Measurements from ENCODE around the gene MED13L. TPM values are rescaled to one million over a fixed set of nuclear protein-coding genes. Genes with fewer than 3 reads are reported as not detected.

The MED13L gene
- total and polyA plus RNA-seq, 2 experiments from 2014 or later: 11.7 to 88.7 TPM

DNA sequence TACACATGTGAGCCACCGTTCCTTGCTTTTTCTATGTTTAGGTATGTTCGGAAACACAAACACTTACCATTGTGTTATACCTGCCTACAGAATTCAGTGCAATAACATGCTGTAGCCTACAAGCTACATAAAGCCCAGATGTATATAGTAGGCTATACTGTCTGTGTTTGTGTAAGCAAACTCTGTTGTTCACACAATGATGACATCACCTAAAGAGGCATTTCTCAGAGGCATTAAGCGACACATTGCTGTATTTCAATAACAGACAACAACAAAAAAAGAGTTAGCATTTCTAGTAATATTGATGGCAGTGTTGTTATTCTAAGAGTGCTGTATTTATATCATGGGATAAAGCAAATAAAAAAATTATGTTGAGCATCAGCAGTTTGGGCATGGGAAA is 70.2 kb downstream of the MED13L start:
- Histone ChIP-seq H3K36me3 (ENCODE audit: low read depth) (no peaks in the 10 kb centered on the region), H2AFZ (no peak overlapping the region), H3K79me2 (ENCODE audit: insufficient read depth) (peaks cover 100% of the 10 kb centered on the region), H3K4me2 (ENCODE audit: unreplicated experiment) (no peak overlapping the region), H3F3A (ENCODE audit: insufficient read depth) (peaks cover 15% of the 10 kb centered on the region; the same call in 1 of the 2 replicates), H3K4me1 (ENCODE audit: insufficient read depth) (peaks cover 26% of the 10 kb centered on the region), H3K27ac (no peak overlapping the region), H3K9me2 (ENCODE audit: insufficient read depth) (no peaks in the 10 kb centered on the region), H4K20me1 (ENCODE audit: insufficient read depth) (peaks cover 27% of the 10 kb centered on the region; the same call in 1 of the 2 replicates), H3K9ac (no peak overlapping the region), H3K9me3 (ENCODE audit: low read depth) (no peaks in the 10 kb centered on the region), H3K4me3 (no peak overlapping the region), H3K27me3 (replicated peaks; ENCODE audit: insufficient read depth) (no peaks in the 10 kb centered on the region)
- in situ Hi-C loops (cut with MboI): no loop called here
- TF ChIP-seq EZH2 (IDR thresholded peaks at IDR 0.05; ENCODE audit: insufficient read depth, poor library complexity, severe bottlenecking) (no peak), EZH2phosphoT487 (IDR thresholded peaks at IDR 0.05; ENCODE audit: insufficient read depth, low read depth) (no peak)
- 98 to 100% methylated on average over 3 of the region's 3 CpGs for WGBS, 2 experiments (ENCODE audit: low coverage in 1 of 2, low lambda C conversion rate in 2 of 2, missing lambda C conversion rate in 2 of 2)
- DNase-seq: no peak

DNA sequence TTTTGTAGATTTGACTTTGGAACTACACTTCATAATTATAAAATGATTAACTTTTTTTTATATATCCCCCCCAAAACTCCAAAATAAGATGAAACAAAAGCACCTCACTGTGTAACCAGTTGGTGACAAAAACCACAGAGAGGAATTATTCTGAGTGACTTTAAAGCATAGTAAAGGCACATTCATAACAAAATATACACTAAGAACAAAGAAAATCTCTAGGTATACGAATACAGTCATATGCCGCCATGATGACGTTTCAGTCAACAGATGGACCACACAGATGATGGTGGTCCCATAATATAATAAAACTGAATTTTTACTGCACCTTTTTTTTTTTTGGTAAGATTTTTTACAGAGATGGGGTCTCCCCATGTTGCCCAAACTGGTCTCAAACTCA is 70.7 kb downstream of the MED13L start:
- 97 to 100% methylated on average over 3 of the region's 3 CpGs for whole genome bisulfite sequencing, 2 experiments (ENCODE audit: low coverage in 1 of 2, low lambda C conversion rate in 2 of 2, missing lambda C conversion rate in 2 of 2)
- H3K9me2 ChIP-seq (ENCODE audit: insufficient read depth): no peaks in the 10 kb centered on the region
- no peak for DNase-seq

DNA sequence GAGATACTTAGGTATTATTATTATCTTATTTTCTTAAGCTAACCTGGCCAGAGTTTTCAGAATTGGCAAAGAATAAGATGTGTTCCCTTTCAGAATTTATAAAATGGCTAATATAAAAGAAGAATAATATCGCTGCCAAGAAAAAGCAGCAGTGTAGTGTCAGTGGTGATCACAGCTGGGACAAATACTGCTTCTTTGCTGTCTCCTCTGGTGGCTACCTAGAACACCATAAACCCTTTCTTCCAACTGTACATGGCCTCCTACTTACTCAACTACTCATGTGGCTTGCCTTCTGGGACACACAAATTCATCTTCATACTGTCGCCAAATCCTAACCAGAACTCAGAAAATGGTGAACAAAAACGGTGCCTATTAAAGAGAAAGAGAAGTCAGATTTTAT is 72.7 kb downstream of the MED13L start:
- Histone ChIP-seq H3K4me2 (ENCODE audit: unreplicated experiment) (no peak overlapping the region), H3K4me3 (no peak overlapping the region), H4K20me1 (ENCODE audit: insufficient read depth) (peaks cover 43% of the 10 kb centered on the region; the same call in 1 of the 2 replicates), H3K36me3 (ENCODE audit: low read depth) (no peaks in the 10 kb centered on the region), H3K27ac (no peak overlapping the region), H3K27me3 (replicated peaks; ENCODE audit: insufficient read depth) (no peaks in the 10 kb centered on the region), H3K79me2 (ENCODE audit: insufficient read depth) (peaks cover 100% of the 10 kb centered on the region), H2AFZ (no peak overlapping the region), H3K4me1 (ENCODE audit: insufficient read depth) (peaks cover 41% of the 10 kb centered on the region), H3K9ac (no peak overlapping the region), H3K9me3 (ENCODE audit: low read depth) (no peaks in the 10 kb centered on the region), H3F3A (ENCODE audit: insufficient read depth) (peaks cover 35% of the 10 kb centered on the region), H3K9me2 (ENCODE audit: insufficient read depth) (no peaks in the 10 kb centered on the region)
- WGBS, 2 experiments (ENCODE audit: low coverage in 1 of 2, low lambda C conversion rate in 2 of 2, missing lambda C conversion rate in 2 of 2): 83 to 84% methylated on average over 3 of the region's 3 CpGs
- TF ChIP-seq EZH2phosphoT487 (IDR thresholded peaks at IDR 0.05; ENCODE audit: insufficient read depth, low read depth): no peak
- no peak for TF ChIP-seq EZH2 (IDR thresholded peaks at IDR 0.05; ENCODE audit: insufficient read depth, poor library complexity, severe bottlenecking)
- DNase-seq: no peak
- in situ Hi-C loops (cut with MboI): no loop called here

More for the DNA sequence above, 70.7 kb downstream of the MED13L start:
- Histone ChIP-seq H3K9me3 (ENCODE audit: low read depth) (no peaks in the 10 kb centered on the region), H3K4me3 (no peak overlapping the region), H4K20me1 (ENCODE audit: insufficient read depth) (peaks cover 31% of the 10 kb centered on the region; the same call in 1 of the 2 replicates), H3K4me1 (ENCODE audit: insufficient read depth) (peaks cover 26% of the 10 kb centered on the region), H3K4me2 (ENCODE audit: unreplicated experiment) (no peak overlapping the region), H3K9ac (no peak overlapping the region), H3F3A (ENCODE audit: insufficient read depth) (peaks cover 20% of the 10 kb centered on the region; the same call in 1 of the 2 replicates), H3K27me3 (replicated peaks; ENCODE audit: insufficient read depth) (no peaks in the 10 kb centered on the region), H3K79me2 (ENCODE audit: insufficient read depth) (peaks cover 100% of the 10 kb centered on the region), H3K36me3 (ENCODE audit: low read depth) (no peaks in the 10 kb centered on the region), H3K27ac (no peak overlapping the region), H2AFZ (no peak overlapping the region)
- in situ Hi-C loops (cut with MboI): no loop called here
- no peak for TF ChIP-seq EZH2 (IDR thresholded peaks at IDR 0.05; ENCODE audit: insufficient read depth, poor library complexity, severe bottlenecking)
- TF ChIP-seq EZH2phosphoT487 (IDR thresholded peaks at IDR 0.05; ENCODE audit: insufficient read depth, low read depth): no peak

DNA sequence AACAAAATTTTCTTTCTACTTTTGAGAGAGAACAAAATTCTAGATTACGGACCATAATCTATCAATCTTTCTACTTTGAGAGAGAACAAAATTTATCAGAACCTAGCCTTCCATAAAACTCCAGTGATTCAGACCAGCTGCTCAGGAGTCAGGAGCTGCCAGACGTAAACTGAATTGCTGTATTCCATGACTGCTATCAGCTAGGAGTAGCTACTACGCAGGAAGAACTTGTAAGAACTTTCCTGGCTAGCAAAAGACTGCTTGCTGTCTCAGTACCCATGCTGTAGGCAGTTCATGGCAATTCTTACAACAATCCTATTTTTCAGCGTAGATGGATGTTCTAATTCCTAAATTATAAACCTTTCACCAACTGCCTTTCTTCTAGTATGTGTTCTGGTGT is 73.3 kb downstream of the MED13L start:
- Histone ChIP-seq H3K9me2 (ENCODE audit: insufficient read depth) (no peaks in the 10 kb centered on the region), H3K27me3 (replicated peaks; ENCODE audit: insufficient read depth) (no peaks in the 10 kb centered on the region), H3K4me2 (ENCODE audit: unreplicated experiment) (no peak overlapping the region), H3K36me3 (ENCODE audit: low read depth) (no peaks in the 10 kb centered on the region), H3F3A (ENCODE audit: insufficient read depth) (peaks cover 35% of the 10 kb centered on the region), H2AFZ (no peak overlapping the region), H3K9ac (no peak overlapping the region), H4K20me1 (ENCODE audit: insufficient read depth) (peaks cover 44% of the 10 kb centered on the region; the same call in 1 of the 2 replicates), H3K4me3 (no peak overlapping the region), H3K9me3 (ENCODE audit: low read depth) (no peaks in the 10 kb centered on the region), H3K79me2 (ENCODE audit: insufficient read depth) (peaks cover 100% of the 10 kb centered on the region), H3K4me1 (ENCODE audit: insufficient read depth) (peaks cover 41% of the 10 kb centered on the region), H3K27ac (no peak overlapping the region)
- TF ChIP-seq EZH2 (IDR thresholded peaks at IDR 0.05; ENCODE audit: insufficient read depth, poor library complexity, severe bottlenecking): no peak
- no peak for TF ChIP-seq EZH2phosphoT487 (IDR thresholded peaks at IDR 0.05; ENCODE audit: insufficient read depth, low read depth)
- 83 to 84% methylated on average over 4 of the region's 4 CpGs for WGBS, 2 experiments (ENCODE audit: low coverage in 1 of 2, low lambda C conversion rate in 2 of 2, missing lambda C conversion rate in 2 of 2)
- no peak for DNase-seq
- in situ Hi-C loops (cut with MboI): no loop called here
